ENCODE measurements around the gene TEX13D.

The TEX13D gene

GRCh38 chrX:124348885-124349453, 16.5 kb downstream of the TEX13D start:
- no peak for DNase-seq

DNA sequence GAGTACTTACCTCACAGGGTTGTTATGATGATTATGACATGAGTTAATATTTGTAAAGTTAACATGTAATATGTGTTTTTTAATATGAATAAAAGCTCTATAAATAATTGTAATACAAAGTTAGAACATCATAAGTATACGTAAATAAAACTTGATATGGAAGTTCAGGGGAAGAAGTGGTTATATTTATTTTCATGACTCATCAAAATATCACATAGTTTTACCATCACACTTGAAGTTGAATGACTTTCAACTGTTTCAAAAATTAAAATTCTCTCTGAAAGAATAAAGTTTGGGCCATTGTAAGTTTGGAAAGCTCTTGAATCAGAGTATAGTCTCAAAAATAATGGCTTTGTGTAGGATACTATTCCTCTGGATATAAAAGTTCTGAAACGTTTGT, 22.2 kb downstream of the TEX13D start:
- no peak for DNase-seq

DNA sequence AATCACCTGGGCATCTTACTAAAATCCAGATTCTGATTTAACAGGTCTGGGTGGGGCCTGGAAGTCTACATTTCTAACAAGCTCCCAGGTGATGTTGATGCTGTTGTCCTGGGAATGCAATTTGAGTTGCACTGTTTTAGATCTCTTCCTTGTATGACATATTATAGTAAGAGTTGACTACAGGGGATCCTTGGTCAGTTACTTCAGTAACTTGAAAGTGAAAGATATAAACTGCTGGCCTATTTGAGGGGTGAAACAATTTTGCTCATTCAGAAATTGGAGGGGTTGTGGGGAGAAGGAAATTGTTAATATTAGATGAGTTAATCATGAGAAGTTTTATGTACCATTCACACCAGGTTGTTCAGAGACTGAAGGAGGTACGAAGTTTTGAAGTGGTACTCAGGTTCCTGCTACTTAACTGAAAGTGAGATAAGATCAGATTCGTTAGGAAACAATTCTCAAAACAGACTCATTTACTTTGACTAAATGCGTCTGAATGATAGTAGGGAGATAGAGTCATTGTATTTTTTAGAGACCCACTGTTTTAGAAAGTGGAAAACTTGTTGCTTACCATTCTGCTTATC, 26.4 kb downstream of the TEX13D start:
- no peak for DNase-seq

- no peak for DNase-seq
Observed at GRCh38 chrX:124362072-124362471, 29.6 kb downstream of the TEX13D start.

- no peak for DNase-seq
Observed at GRCh38 chrX:124362761-124363160, 30.3 kb downstream of the TEX13D start.

- no peak for DNase-seq
Observed at GRCh38 chrX:124369722-124370121, 37.3 kb downstream of the TEX13D start.

DNA sequence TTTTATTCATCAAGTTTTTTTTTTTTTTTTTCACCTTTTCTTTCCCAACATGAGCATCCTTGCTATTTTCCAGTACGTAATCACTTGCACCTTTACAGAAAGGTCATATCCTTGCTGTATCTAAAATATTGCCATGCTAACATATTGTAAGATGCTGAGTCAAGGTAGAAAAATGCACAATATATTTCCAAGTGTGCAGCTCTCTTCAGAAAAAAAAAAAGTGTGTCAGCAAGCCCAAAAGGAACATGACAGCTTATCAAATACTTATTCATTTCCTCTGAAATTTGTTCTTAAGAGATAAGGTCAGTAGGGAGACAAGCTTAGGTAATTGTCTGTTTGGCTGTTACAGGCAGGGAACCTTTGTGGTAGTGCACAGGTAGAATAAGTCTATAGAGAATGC, 40.9 kb downstream of the TEX13D start:
- DNase-seq = no peak

DNA sequence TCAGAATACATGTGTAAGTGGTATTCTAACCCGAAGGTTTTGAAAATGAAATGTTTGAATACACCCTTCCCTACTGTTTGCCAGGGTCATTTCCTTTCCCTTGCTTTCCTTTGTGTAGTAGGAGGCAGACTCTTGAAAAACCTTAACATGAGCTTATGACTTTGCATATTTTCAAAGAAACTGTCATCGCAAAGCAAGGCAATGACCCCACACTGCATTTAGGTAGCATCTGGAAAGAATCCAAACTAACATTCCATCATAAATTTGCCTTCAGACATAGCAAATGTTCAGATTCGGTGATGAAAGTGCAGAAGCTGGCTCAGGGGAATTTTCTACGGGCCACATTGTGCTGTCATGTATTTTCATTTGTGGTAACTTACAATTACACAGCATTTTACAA, 46.2 kb downstream of the TEX13D start:
- DNase-seq = no peak

- DNase-seq = no peak
Observed at GRCh38 chrX:124383354-124383753, 50.9 kb downstream of the TEX13D start.

DNA sequence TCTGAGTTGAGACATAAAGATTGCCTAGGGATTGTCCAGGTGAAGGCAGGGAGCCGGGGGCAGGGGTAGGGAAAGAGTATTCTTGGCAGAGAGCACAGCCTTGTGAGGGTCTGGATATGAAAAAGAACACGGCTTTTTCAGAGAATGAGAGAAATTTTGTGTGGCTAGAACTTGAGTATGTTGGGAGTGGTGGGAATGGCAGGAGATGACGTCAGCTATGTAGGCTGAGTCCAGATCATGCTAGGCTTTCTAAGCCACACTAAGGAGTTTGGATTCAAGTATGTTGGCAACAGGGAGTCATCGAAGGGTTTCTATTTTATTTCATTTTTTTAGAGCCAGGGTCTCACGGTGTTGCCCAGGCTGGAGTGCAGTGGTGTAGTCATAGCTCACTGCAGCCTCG, 53.9 kb downstream of the TEX13D start:
- no peak for DNase-seq
